Astrocyte of the hippocampus (primary cell): Measurements from ENCODE around the gene TANC1.

Source experiments
- DNase-seq: peaks from one replicate; pipeline ENCODE4 v3.0.0; 2011; ENCODE audit warnings: low read depth, low spot score

TANC1 gene

GRCh38 chr2:158962074-158962473 lies 6.4 kb upstream of the TANC1 start:
- DNase-seq, result no peak

GRCh38 chr2:158963071-158963470 lies 5.4 kb upstream of the TANC1 start:
- no peak for DNase-seq

GRCh38 chr2:158965107-158965506 lies 3.3 kb upstream of the TANC1 start:
- DNase-seq, result no peak

- no peak for DNase-seq
Observed at GRCh38 chr2:158965641-158966040, 2.8 kb upstream of the TANC1 start.

- no peak for DNase-seq
Observed at GRCh38 chr2:158966312-158966711, 2.1 kb upstream of the TANC1 start.

GRCh38 chr2:158967114-158967730 lies 1.2 kb upstream of the TANC1 start:
- DNase-seq, result no peak

GRCh38 chr2:158967731-158968395 lies 577 bp upstream of the TANC1 start:
- DNase-seq, result peak; percentile 79

GRCh38 chr2:158969162-158969714 lies 798 bp downstream of the TANC1 start:
- no peak for DNase-seq

- DNase-seq, result peak; percentile 66
Observed at GRCh38 chr2:158969715-158970240, 1.3 kb downstream of the TANC1 start.

GRCh38 chr2:158970241-158970751 lies 1.9 kb downstream of the TANC1 start:
- peak; percentile 64 for DNase-seq

GRCh38 chr2:158973116-158973956 lies 4.9 kb downstream of the TANC1 start:
- peak; percentile 33 for DNase-seq

GRCh38 chr2:158975271-158975921 lies 7.0 kb downstream of the TANC1 start:
- DNase-seq, result peak; percentile 55

- DNase-seq, result no peak
Observed at GRCh38 chr2:158979772-158980171, 11.3 kb downstream of the TANC1 start.

GRCh38 chr2:158984604-158985135 lies 16.2 kb downstream of the TANC1 start:
- peak; percentile 31 for DNase-seq

- no peak for DNase-seq
Observed at GRCh38 chr2:158988501-158988900, 20.1 kb downstream of the TANC1 start.

- DNase-seq, result no peak
Observed at GRCh38 chr2:158989165-158989564, 20.7 kb downstream of the TANC1 start.

GRCh38 chr2:158990397-158991214 lies 22.2 kb downstream of the TANC1 start:
- DNase-seq, result peak; percentile 83

- DNase-seq, result no peak
Observed at GRCh38 chr2:158993030-158993429, 24.6 kb downstream of the TANC1 start.

- no peak for DNase-seq
Observed at GRCh38 chr2:158993721-158994587, 25.5 kb downstream of the TANC1 start.
